ENCODE results near the gene AP5S1. TPM values are rescaled to one million over a fixed set of nuclear protein-coding genes. Genes with fewer than 3 reads are reported as not detected.
A peak's percentile ranks its signal among the peaks of the same experiment; 100 is the strongest.

The AP5S1 gene
- total and polyA plus RNA-seq, 9 of the 15 experiments (the other 6 are each of a cell fraction or from before 2014, with no cell fraction given): 2.6 to 8.8 (median 4.4) TPM

DNA sequence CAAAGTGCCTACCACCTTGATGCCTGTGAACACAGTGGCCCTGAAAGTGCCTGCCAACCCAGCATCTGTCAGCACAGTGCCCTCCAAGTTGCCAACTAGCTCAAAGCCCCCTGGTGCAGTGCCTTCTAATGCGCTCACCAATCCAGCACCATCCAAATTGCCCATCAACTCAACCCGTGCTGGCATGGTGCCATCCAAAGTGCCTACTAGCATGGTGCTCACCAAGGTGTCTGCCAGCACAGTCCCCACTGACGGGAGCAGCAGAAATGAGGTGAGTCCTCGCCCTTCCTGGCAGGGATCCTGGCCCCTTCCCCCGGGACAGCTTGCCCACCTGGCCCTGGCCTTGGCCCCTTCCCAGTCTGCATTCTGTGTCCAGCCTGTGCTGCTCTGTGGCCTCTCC lies 44.2 kb downstream of the AP5S1 start:
- WGBS (ENCODE audit: insufficient coverage, low coverage, missing lambda C conversion rate): 80% methylated on average over 4 of the region's 5 CpGs
- Histone ChIP-seq H3K9ac (ENCODE audit: insufficient read depth in 1 of 2, low read depth in 2 of 2, low read length in 2 of 2) (no peak overlapping the region), H3K9me1 (ENCODE audit: control insufficient read depth, insufficient read depth, low read length) (peaks cover 2% of the 10 kb centered on the region), H3K4me2 (ENCODE audit: insufficient read depth, low read length) (no peak overlapping the region), H2AFZ (ENCODE audit: low read depth, low read length) (no peak overlapping the region), H3K9me3 (replicated peaks; ENCODE audit: control insufficient read depth, insufficient read depth, low read depth, low read length) (peaks cover 4% of the 10 kb centered on the region; the same call in 1 of the 2 replicates), H3K4me3 (no peak overlapping the region), H3K27me3 (ENCODE audit: control insufficient read depth in 2 of 2, insufficient read depth in 2 of 2, low read length in 2 of 2) (no peaks in the 10 kb centered on the region; a peak in 1 of 5 replicates), H3K4me1 (replicated peaks in 1 of 2; ENCODE audit: control insufficient read depth in 2 of 2, insufficient read depth in 2 of 2, low read length in 2 of 2) (peaks cover 0 to 3% of the 10 kb centered on the region in 2 experiments; a peak in 2 of 5 replicates), H3K27ac (ENCODE audit: extremely low read depth, low read depth, low read length) (no peak overlapping the region), H4K20me1 (replicated peaks; ENCODE audit: control insufficient read depth, insufficient read depth, low read length) (no peaks in the 10 kb centered on the region), H3K36me3 (ENCODE audit: control insufficient read depth, insufficient read depth, low read length) (peaks cover 63% of the 10 kb centered on the region), H3K79me2 (ENCODE audit: control insufficient read depth, insufficient read depth, low read length) (no peaks in the 10 kb centered on the region)
- intact Hi-C loops (cut with micrococcal nuclease) (no loop called here), in situ Hi-C loops (cut with MboI) (no loop called here)
- 0 out of 2 replicates have a peak, but pooled peaks have one; percentile 7 for TF ChIP-seq NFIC (IDR thresholded peaks at IDR 0.05)
- TF ChIP-seq, protein P1, sequence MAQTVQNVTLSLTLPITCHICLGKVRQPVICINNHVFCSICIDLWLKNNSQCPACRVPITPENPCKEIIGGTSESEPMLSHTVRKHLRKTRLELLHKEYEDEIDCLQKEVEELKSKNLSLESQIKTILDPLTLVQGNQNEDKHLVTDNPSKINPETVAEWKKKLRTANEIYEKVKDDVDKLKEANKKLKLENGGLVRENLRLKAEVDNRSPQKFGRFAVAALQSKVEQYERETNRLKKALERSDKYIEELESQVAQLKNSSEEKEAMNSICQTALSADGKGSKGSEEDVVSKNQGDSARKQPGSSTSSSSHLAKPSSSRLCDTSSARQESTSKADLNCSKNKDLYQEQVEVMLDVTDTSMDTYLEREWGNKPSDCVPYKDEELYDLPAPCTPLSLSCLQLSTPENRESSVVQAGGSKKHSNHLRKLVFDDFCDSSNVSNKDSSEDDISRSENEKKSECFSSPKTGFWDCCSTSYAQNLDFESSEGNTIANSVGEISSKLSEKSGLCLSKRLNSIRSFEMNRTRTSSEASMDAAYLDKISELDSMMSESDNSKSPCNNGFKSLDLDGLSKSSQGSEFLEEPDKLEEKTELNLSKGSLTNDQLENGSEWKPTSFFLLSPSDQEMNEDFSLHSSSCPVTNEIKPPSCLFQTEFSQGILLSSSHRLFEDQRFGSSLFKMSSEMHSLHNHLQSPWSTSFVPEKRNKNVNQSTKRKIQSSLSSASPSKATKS (CRISPR knock-in tag; IDR thresholded peaks at IDR 0.05): no peak
- ChIA-PET CTCF (ENCODE audit: low intra/inter-chr PET ratio) (no interaction called here), POLR2A (no interaction called here)
- FAIRE-seq (no peak), DNase-seq (ENCODE audit: extremely low read depth in 1 of 4, low spot score in 3 of 4) (no peak), ATAC-seq (no peak)
- no TSS peak for BruUV-seq (replicated peaks)

Data from K562 (cell line).